Measurements from ENCODE around the gene SDK2. TPM values are rescaled to one million over a fixed set of nuclear protein-coding genes. Genes with fewer than 3 reads are reported as not detected.

The SDK2 gene
- polyA plus RNA-seq, 1 experiment: 0.01 TPM

GRCh38 chr17:73410586-73411312 lies 233.5 kb downstream of the SDK2 start:
- H3K27me3 ChIP-seq (ENCODE audit: control insufficient read depth, insufficient read depth, low read length): no peaks in the 10 kb centered on the region
- H3K27ac ChIP-seq (ENCODE audit: low read depth, low read length): no peak overlapping the region
- TF ChIP-seq, protein P1, sequence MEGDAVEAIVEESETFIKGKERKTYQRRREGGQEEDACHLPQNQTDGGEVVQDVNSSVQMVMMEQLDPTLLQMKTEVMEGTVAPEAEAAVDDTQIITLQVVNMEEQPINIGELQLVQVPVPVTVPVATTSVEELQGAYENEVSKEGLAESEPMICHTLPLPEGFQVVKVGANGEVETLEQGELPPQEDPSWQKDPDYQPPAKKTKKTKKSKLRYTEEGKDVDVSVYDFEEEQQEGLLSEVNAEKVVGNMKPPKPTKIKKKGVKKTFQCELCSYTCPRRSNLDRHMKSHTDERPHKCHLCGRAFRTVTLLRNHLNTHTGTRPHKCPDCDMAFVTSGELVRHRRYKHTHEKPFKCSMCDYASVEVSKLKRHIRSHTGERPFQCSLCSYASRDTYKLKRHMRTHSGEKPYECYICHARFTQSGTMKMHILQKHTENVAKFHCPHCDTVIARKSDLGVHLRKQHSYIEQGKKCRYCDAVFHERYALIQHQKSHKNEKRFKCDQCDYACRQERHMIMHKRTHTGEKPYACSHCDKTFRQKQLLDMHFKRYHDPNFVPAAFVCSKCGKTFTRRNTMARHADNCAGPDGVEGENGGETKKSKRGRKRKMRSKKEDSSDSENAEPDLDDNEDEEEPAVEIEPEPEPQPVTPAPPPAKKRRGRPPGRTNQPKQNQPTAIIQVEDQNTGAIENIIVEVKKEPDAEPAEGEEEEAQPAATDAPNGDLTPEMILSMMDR (IDR thresholded peaks at IDR 0.05; ENCODE audit: low read depth, low read length): no peak
- H3K4me3 ChIP-seq (ENCODE audit: low read depth, low read length): no peak overlapping the region
- no peak for DNase-seq (ENCODE audit: low read depth, low spot score)
- CTCF ChIA-PET: interaction anchor here (2.4 kb wide), 1 partner anchor 18 kb away, joined by 9 read pairs; no protein-coding TSS in a partner anchor
- H3K9me3 ChIP-seq (ENCODE audit: control insufficient read depth, insufficient read depth, low read length): no peaks in the 10 kb centered on the region
- POLR2A ChIA-PET: no interaction called here

DNA sequence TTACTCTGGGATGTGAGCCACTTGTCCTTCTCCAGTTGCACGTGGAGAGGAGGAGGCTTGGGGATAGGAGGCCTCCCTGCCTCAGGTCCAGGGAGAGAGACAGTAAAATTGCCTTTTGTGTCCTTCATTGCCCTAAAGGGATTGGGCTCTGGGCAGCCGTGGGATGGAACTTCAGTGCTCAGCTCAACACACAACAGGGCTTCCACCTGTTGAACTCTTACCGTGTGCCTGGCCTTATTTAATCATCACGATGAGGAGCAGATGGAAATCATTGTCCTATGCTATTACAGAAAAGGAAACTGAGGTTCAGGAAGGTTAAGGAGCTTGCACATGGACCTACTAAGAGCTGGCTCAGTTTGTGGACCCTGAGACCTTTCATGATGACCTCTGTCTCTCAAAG lies 240.0 kb downstream of the SDK2 start:
- POLR2A ChIA-PET: no interaction called here
- TF ChIP-seq, protein P1 (IDR thresholded peaks at IDR 0.05; ENCODE audit: low read depth, low read length): no peak
- CTCF ChIA-PET: interaction anchor here (1.1 to 1.3 kb wide), 2 partner anchors 26 to 149 kb away, joined by 3 read pairs; no protein-coding TSS in a partner anchor
- no peak for DNase-seq (ENCODE audit: low read depth, low spot score)
- H3K27me3 ChIP-seq (ENCODE audit: control insufficient read depth, insufficient read depth, low read length): peaks cover 6% of the 10 kb centered on the region
- H3K9me3 ChIP-seq (ENCODE audit: control insufficient read depth, insufficient read depth, low read length): no peaks in the 10 kb centered on the region; the same call in 1 of the 2 replicates
- H3K27ac ChIP-seq (ENCODE audit: low read depth, low read length): no peak overlapping the region
- H3K4me3 ChIP-seq (ENCODE audit: low read depth, low read length): no peak overlapping the region

GRCh38 chr17:73402466-73402865 lies 241.8 kb downstream of the SDK2 start:
- H3K27me3 ChIP-seq (ENCODE audit: control insufficient read depth, insufficient read depth, low read length): peaks cover 6% of the 10 kb centered on the region
- CTCF ChIA-PET: no interaction called here
- DNase-seq (ENCODE audit: low read depth, low spot score): no peak
- H3K27ac ChIP-seq (ENCODE audit: low read depth, low read length): no peak overlapping the region
- no peak overlapping the region for H3K4me3 ChIP-seq (ENCODE audit: low read depth, low read length)
- no peaks in the 10 kb centered on the region; the same call in 1 of the 2 replicates for H3K9me3 ChIP-seq (ENCODE audit: control insufficient read depth, insufficient read depth, low read length)
- TF ChIP-seq, protein P1 (IDR thresholded peaks at IDR 0.05; ENCODE audit: low read depth, low read length): no peak
- POLR2A ChIA-PET: no interaction called here

DNA sequence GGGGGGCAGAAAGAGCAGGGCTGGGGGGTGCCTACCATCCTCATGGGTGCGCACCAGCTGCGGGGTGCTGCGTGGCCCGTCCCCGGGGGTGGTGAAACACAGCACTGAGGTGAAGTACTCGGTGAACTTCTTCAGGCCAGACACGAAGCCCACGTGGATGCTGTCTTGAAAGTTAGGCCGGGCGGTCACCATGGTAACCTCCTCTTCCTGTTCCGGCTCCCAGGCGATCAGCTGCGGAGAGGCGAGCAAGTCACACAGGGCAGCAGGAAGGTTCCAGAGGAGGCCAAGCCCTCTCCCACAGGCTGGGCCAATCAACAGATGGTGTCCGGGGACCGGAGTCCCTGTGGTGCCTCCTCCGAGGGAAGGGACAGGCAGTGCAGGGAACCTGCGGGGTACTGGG lies 242.3 kb downstream of the SDK2 start:
- TF ChIP-seq, protein P1 (IDR thresholded peaks at IDR 0.05; ENCODE audit: low read depth, low read length): no peak
- Histone ChIP-seq H3K4me3 (ENCODE audit: low read depth, low read length) (no peak overlapping the region), H3K27ac (ENCODE audit: low read depth, low read length) (no peak overlapping the region), H3K27me3 (ENCODE audit: control insufficient read depth, insufficient read depth, low read length) (peaks cover 6% of the 10 kb centered on the region), H3K9me3 (ENCODE audit: control insufficient read depth, insufficient read depth, low read length) (no peaks in the 10 kb centered on the region; the same call in 1 of the 2 replicates)
- ChIA-PET POLR2A (no interaction called here), CTCF (no interaction called here)
- no peak for DNase-seq (ENCODE audit: low read depth, low spot score)

- Histone ChIP-seq H3K27ac (ENCODE audit: low read depth, low read length) (no peak overlapping the region), H3K27me3 (ENCODE audit: control insufficient read depth, insufficient read depth, low read length) (peaks cover 6% of the 10 kb centered on the region), H3K4me3 (ENCODE audit: low read depth, low read length) (no peak overlapping the region), H3K9me3 (ENCODE audit: control insufficient read depth, insufficient read depth, low read length) (no peaks in the 10 kb centered on the region; the same call in 1 of the 2 replicates)
- ChIA-PET CTCF (no interaction called here), POLR2A (no interaction called here)
- no peak for DNase-seq (ENCODE audit: low read depth, low spot score)
- TF ChIP-seq, protein P1 (IDR thresholded peaks at IDR 0.05; ENCODE audit: low read depth, low read length): no peak
Measured at GRCh38 chr17:73400915-73401545, 243.2 kb downstream of the SDK2 start.

Measured in AG04450 (cell line).